Activated naive CD4-positive, alpha-beta T cell treated with anti-CD3 and anti-CD28 coated beads, Interleukin-2, amount 10 ng/mL, durations not matched to agents 5 hours and 36 hours (primary cell): ENCODE data around the gene HAUS8. TPM values are rescaled to one million over a fixed set of nuclear protein-coding genes. Genes with fewer than 3 reads are reported as not detected.

Source experiments
- total RNA-seq, 2 experiments: library from RNA; stranded (reverse); gene quantifications; one replicate each; pipeline ENCODE4 v1.2.3, GENCODE V29; 2021

The HAUS8 gene, protein sequence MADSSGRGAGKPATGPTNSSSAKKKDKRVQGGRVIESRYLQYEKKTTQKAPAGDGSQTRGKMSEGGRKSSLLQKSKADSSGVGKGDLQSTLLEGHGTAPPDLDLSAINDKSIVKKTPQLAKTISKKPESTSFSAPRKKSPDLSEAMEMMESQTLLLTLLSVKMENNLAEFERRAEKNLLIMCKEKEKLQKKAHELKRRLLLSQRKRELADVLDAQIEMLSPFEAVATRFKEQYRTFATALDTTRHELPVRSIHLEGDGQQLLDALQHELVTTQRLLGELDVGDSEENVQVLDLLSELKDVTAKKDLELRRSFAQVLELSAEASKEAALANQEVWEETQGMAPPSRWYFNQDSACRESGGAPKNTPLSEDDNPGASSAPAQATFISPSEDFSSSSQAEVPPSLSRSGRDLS
- 10 to 100 TPM; 29.1 to 30.9 TPM for total RNA-seq

DNA sequence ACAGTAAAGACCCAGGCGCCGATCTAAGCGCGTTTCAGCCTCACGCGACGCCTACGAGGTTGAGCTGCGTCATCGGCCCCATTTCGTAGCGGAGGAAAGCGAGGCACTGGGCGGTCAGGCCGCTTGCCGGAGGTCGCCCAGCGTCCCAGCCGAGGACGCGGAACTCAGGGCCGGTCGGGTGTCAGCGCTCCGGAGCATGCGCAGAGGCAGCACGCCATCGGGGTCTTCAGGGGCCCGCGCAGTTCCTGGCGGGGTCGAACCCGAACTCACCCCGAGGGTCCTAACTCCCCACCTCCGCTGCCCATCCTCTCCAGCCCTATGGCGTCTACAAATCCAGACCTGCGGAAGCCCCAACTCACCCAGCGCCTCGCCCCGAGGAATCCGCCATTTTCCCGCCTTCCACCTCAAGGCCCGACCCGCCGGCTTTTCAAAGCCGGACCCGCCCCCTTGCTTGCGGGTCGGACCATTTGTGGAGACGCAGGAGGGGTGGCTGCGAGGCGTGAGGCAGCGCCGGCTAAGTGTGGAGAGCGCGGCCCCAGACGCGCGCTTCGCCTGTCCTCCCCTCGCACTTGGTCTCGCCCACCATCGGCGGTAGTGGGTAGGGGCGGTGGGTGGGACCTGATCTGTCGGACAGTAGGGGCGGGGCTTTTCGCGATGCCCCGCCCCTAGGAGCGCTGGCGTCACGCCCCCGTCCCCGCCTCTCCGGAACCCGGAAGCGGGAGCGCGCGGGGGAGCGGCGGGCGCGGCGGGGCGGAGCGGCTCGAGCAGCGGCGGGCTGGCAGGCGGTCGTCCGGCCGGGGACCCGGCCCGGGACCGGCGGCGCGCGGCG lies at the start of gene HAUS8, which contains the start of gene MYO9B:
HAUS8 (minus strand) TSS at position 418 of the 829 bp plus-strand sequence; CDS start at position 388, 30 bp downstream.
MYO9B (plus strand) TSS at position 743 of the 829 bp plus-strand sequence. CDS start 25,941 bp downstream, outside the sequence.

DNA sequence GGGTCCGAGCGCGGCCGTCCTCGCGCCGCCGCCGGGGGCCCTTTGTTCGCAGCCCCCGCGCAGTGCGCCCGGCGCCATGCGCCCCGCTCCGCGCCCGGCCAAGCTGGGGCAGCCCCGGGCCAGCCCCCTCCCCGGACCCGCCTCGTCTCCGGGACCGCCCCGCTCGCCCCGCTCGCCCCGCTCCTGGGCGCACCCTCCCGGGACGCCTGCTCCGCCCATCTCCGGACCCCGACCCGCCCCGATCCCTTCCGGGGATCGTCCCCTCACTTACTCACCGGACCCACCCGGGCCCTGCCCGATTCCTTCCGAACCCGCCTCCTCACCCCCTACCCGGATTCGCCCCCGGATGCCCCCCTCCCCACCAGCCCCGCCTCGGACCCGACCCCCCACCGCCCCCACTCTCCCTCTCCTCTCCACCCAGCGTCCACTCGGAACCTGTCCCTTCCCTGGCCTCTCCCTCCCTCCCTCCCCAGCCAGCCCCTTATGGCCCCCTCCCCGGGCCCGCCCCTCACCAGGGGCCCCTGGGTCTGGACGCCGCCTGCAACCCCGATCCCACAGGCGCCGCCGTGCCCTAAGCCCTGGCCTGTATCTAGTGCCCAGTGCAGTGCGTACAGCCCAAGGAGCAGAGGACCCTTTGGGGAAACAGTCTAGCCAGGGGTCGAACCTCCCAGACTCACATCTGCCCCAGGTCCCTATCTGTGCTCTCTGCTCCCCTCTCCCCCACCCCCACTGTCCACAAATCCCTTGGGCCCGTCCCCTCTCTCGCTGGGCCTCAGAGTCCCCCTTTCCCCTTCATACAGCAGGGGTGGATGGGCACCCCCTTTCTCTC lies 48.3 kb downstream of the HAUS8 start, which contains the start of gene CPAMD8:
CPAMD8 (minus strand) TSS at position 105 of the 829 bp plus-strand sequence. CDS start 168 bp downstream, outside the sequence.

Other genes with a start within 250 kb of the HAUS8 start
- gene SIN3B, start 246.1 kb downstream of the HAUS8 start, total RNA-seq: 10 to 100 TPM; 40.0 to 41.2 TPM
- gene F2RL3, start 186.5 kb downstream of the HAUS8 start, total RNA-seq: under 1 TPM; 0.22 to 0.23 TPM
- 1 to 10 TPM; 1.6 to 1.7 TPM for gene CPAMD8, start 48.6 kb downstream of the HAUS8 start, total RNA-seq
- gene MYO9B, start 325 bp upstream of the HAUS8 start, total RNA-seq: 100 to 1,000 TPM; 209 to 213 TPM
- 10 to 100 TPM; 29.3 to 32.3 TPM for gene USE1, start 139.9 kb upstream of the HAUS8 start, total RNA-seq
- gene OCEL1, start 150.8 kb upstream of the HAUS8 start, total RNA-seq: 10 to 100 TPM; 29.0 to 32.4 TPM
- gene NR2F6, start 170.5 kb upstream of the HAUS8 start, total RNA-seq: 1 to 10 TPM; 7.8 to 9.0 TPM
- under 1 TPM; 0.26 to 0.66 TPM for gene USHBP1, start 189.3 kb upstream of the HAUS8 start, total RNA-seq
- 10 to 100 TPM; 97.6 to 98.3 TPM for gene BABAM1, start 192.0 kb upstream of the HAUS8 start, total RNA-seq
- 1 to 10 TPM; 7.0 to 8.2 TPM for gene ANKLE1, start 206.4 kb upstream of the HAUS8 start, total RNA-seq
- 1 to 10 TPM; 9.2 to 9.6 TPM for gene ABHD8, start 228.0 kb upstream of the HAUS8 start, total RNA-seq
- 10 to 100 TPM; 81.9 to 94.5 TPM for gene MRPL34, start 230.4 kb upstream of the HAUS8 start, total RNA-seq
- gene DDA1, start 234.1 kb upstream of the HAUS8 start, total RNA-seq: 10 to 100 TPM; 47.2 to 52.9 TPM